Activated T-helper 2 cell treated with anti-CD3 and anti-CD28 coated beads, Interferon-gamma antibody, Interleukin-2, Interleukin-4, amounts not matched to agents 10 μg/mL and 5 μg/mL and 100 μg/mL, durations not matched to agents 14 hours and 24 hours and 36 hours (primary cell): Measurements from ENCODE around the gene XRCC2. TPM values are rescaled to one million over a fixed set of nuclear protein-coding genes. Genes with fewer than 3 reads are reported as not detected.

Experiments
- DNase-seq: peaks from one replicate; pipeline ENCODE4 v3.0.0; 2021; ENCODE audit warnings: low spot score
- H3K27ac Mint-ChIP-seq: one replicate; pipeline ENCODE4 v1.8.0; 2021; ENCODE audit warnings: mixed read lengths
- H3K27me3 Mint-ChIP-seq: one replicate; pipeline ENCODE4 v1.8.0; 2021; ENCODE audit warnings: low read depth, mixed read lengths
- H3K36me3 Mint-ChIP-seq: one replicate; pipeline ENCODE4 v1.8.0; 2021; ENCODE audit warnings: low read depth, mixed read lengths
- H3K4me1 Mint-ChIP-seq: one replicate; pipeline ENCODE4 v1.8.0; 2021; ENCODE audit warnings: low read depth, mixed read lengths
- H3K4me3 Mint-ChIP-seq: one replicate; pipeline ENCODE4 v1.8.0; 2021; ENCODE audit warnings: low read depth, mild to moderate bottlenecking, moderate library complexity, mixed read lengths
- H3K9me3 Mint-ChIP-seq: one replicate; pipeline ENCODE4 v1.8.0; 2021; ENCODE audit warnings: mixed read lengths
- intact Hi-C: fragments of 100-400 bp; cut with micrococcal nuclease; formaldehyde crosslinking; loops from one replicate; pipeline ENCODE4 v1.15.1; 2023
- total RNA-seq: library from RNA; stranded (reverse); gene quantifications from 2 replicates; pipeline ENCODE4 v1.2.3, GENCODE V29; 2022

XRCC2 gene
- total RNA-seq, 1 donor from 2014 or later, result 21.8 TPM

DNA sequence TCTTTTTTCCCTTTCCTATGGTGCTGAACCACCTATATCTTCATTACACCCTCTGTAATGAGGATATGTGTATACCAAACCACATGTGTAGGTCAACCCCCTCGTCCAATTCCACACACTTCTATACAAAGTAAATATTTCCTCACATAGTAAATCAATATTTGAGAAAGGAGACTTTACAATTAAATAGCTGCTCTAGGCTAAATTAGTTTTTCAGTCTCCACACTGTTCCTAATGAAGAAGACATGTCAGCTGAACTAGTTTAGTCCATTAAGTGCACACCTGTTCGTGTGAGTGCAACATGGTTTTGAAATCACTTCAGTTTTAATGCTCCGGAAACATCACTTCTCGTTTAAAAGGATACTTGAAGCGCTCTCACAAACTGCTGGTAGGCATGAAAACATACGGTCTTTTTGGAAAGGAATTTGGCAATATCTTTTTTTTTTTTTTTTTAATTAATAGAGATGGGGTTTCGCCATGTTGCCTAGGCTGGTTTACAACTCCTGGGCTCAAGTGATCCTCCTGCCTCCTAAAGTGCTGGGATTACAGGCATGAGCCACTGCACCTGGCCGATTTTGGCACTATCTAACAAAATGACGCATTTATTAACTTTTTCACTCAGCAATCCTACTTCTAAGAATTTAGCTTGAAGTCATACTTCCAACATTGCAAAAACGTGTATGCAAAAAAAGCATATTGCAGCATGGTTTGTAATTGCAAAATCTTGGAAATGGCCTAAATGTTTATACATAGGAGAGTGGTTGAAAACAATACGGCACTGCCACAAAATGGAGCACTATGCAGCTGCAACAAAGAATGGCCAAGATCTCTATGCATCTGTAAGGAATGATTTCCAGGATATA is 2.1 kb upstream of the XRCC2 start:
- no peak overlapping the region for H3K27ac Mint-ChIP-seq
- peaks cover 11% of the 10 kb centered on the region for H3K4me1 Mint-ChIP-seq
- intact Hi-C loops, result loop anchor here (2.0 to 10.0 kb wide), 4 partner anchors 81 to 1153 kb away; partner anchors contain the start of gene ACTR3B

DNA sequence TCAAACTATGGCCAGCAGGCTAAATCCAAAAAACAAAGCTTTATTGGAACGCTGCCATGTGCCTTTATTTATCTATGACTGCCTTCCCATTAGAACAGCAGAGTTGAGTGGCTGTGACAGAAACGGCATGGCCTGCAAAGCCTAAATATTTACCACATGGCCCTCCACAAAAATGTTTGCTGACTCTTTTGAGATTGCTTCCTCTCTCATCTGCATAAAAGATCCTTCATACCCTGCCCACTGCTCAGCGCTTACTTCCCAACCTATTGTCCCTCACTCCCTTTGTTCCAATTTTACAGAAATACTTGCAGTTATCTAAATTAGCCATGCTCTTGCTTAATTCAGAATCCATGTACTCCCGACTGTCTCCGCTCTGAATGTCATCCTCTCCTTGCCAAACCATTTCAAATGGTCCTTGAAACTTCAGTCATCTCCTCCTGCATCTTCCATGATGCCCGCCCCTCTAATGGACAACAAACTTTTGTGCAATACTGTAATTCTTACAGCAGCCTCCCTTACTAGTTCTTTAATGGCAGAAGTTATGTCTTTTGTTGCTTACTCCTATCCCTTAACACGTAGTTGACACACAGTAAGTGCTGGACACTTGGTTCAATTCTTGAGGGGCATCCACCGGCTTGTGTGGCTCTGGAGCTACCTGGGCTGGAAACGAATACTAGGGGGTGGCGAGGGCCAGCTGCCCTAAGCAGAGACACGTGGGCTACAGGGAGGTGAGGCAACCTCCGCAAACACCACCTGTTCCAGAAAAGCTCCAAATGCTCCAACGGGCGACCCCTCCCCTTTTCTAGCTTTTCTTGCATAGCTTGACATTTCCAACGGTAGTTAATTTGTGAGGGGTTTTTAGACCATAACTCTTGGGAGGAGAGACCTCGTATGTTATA is 832 bp downstream of the XRCC2 start:
- Mint-ChIP-seq H3K4me3 (peak overlapping the region; percentile 93), H3K27ac (peak overlapping the region; percentile 50), H3K27me3 (no peaks in the 10 kb centered on the region), H3K4me1 (peaks cover 17% of the 10 kb centered on the region), H3K9me3 (no peaks in the 10 kb centered on the region), H3K36me3 (peaks cover 21% of the 10 kb centered on the region)
- peak; percentile 22 for DNase-seq
- intact Hi-C loops, result loop anchor here (2.0 to 10.0 kb wide), 4 partner anchors 340 to 1150 kb away; partner anchors contain the start of gene GALNT11

More for the DNA sequence above, 2.1 kb upstream of the XRCC2 start:
- no peaks in the 10 kb centered on the region for H3K9me3 Mint-ChIP-seq
- H3K27me3 Mint-ChIP-seq, result no peaks in the 10 kb centered on the region
- H3K4me3 Mint-ChIP-seq, result peak overlapping the region; percentile 26
- peaks cover 7% of the 10 kb centered on the region for H3K36me3 Mint-ChIP-seq
- DNase-seq, result no peak

DNA sequence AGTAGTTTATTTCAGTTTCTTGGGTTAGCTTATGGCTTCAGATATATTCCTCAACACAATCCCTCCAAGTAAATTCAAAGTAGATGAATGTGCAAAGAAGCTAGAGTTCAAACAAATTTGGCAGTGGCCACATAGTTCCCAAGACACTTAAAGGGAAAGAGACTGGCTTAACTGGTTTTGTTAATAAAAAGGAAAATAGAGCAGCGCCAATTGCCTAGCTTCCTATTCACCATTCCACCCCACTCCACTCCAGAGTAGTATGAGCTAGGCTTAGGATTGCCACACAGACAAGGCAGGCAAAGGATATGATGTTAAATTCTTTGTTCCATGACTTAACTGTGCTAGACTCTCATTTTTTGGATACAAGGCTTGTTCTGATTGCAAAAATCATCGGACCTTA is 2.0 kb downstream of the XRCC2 start:
- H3K36me3 Mint-ChIP-seq, result peaks cover 31% of the 10 kb centered on the region
- H3K9me3 Mint-ChIP-seq, result no peaks in the 10 kb centered on the region
- H3K27ac Mint-ChIP-seq, result no peak overlapping the region
- H3K4me3 Mint-ChIP-seq, result no peak overlapping the region
- peaks cover 20% of the 10 kb centered on the region for H3K4me1 Mint-ChIP-seq
- intact Hi-C loops, result loop anchor here (2.0 to 10.0 kb wide), 3 partner anchors 339 to 1149 kb away; partner anchors contain the start of gene GALNT11
- no peak for DNase-seq
- H3K27me3 Mint-ChIP-seq, result no peaks in the 10 kb centered on the region

DNA sequence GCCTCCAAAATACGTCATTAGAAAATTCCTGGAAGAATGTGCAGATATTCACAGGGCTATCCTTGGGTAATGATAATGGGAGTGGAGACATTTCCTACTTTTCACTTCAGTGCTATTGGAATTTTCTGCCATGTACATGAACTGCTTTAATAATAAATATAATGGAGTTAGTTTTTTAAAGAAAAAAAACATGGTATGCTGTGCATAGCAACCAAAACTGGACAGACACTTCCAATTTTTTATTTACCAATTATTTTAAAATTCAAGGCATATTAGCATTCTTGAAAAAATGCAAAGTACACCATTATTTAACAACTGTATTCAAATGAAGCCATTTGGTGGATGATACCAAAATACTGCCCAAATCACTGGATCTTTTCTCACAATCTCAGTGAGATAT is 3.3 kb downstream of the XRCC2 start:
- H3K9me3 Mint-ChIP-seq, result no peaks in the 10 kb centered on the region
- H3K27ac Mint-ChIP-seq, result no peak overlapping the region
- peaks cover 26% of the 10 kb centered on the region for H3K4me1 Mint-ChIP-seq
- no peak overlapping the region for H3K4me3 Mint-ChIP-seq
- H3K27me3 Mint-ChIP-seq, result no peaks in the 10 kb centered on the region
- H3K36me3 Mint-ChIP-seq, result peaks cover 39% of the 10 kb centered on the region
- no peak for DNase-seq
- intact Hi-C loops, result loop anchor here (10.0 kb wide), 2 partner anchors 338 to 1148 kb away; no protein-coding TSS in a partner anchor

DNA sequence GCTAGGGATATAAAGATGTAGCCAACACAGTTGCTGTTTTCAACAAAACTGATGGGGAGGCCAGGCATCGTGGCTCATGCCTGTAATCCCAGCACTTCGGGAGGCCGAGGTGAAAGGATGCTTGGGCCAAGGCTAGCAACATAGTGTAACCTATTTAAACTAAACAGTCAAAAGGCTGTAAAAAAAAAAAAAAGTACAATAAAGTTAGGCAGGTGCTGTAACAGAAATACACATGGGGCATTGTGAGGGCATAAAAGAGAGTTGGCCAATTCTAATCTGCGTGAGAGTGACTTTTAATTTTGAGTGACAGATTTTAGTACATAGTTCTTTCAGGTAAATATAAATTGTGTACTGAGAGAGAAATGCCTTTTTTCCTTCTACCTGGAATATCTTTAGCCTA is 6.2 kb downstream of the XRCC2 start:
- Mint-ChIP-seq H3K9me3 (no peaks in the 10 kb centered on the region), H3K4me3 (no peak overlapping the region), H3K27ac (no peak overlapping the region), H3K36me3 (peaks cover 32% of the 10 kb centered on the region), H3K4me1 (peaks cover 20% of the 10 kb centered on the region), H3K27me3 (no peaks in the 10 kb centered on the region)
- no peak for DNase-seq
- intact Hi-C loops, result loop anchor here (10.0 kb wide), 2 partner anchors 335 to 1145 kb away; no protein-coding TSS in a partner anchor

DNA sequence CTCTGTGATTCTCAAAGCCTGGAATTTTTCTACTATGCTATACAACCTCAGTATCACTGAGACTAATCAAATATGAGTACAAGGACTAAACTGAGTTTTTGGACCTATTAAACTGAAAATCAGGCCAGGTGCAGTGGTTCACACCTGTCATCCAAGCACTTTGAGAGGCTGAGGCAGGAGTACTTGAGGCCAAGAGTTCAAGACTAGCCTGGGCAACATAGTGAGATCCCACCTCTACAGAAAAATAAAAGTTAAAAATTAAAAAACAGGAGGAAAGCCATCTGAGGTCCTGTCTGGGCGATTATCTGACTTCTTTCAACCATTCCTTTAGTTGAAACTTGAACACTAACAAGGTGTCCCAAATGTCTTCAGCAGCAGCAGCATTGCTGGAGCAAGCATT is 7.0 kb downstream of the XRCC2 start:
- Mint-ChIP-seq H3K4me3 (no peak overlapping the region), H3K4me1 (peaks cover 17% of the 10 kb centered on the region), H3K36me3 (peaks cover 32% of the 10 kb centered on the region), H3K27me3 (no peaks in the 10 kb centered on the region), H3K27ac (no peak overlapping the region), H3K9me3 (no peaks in the 10 kb centered on the region)
- DNase-seq, result no peak
- intact Hi-C loops, result no loop called here

DNA sequence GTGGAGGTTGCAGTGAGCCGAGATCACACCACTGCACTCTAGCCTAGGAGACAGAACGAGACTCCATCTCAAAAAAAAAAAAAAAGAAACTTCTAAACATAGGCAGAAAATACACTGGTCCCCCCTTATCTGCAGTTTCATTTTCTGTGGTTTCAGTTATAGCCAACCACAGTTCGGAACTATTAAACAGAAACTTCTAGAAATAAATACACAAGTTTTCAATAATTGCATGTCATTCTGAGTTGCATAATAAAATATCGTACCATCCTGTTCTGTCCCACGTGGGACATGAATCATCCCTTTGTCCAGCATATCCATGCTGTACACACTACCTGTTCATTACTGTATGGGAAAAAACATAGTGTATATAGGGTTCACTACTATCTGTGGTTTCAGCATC is 8.0 kb downstream of the XRCC2 start:
- Mint-ChIP-seq H3K4me3 (no peak overlapping the region), H3K27me3 (no peaks in the 10 kb centered on the region), H3K4me1 (peaks cover 15% of the 10 kb centered on the region), H3K9me3 (no peaks in the 10 kb centered on the region), H3K27ac (no peak overlapping the region), H3K36me3 (peaks cover 32% of the 10 kb centered on the region)
- DNase-seq, result no peak
- intact Hi-C loops, result no loop called here

DNA sequence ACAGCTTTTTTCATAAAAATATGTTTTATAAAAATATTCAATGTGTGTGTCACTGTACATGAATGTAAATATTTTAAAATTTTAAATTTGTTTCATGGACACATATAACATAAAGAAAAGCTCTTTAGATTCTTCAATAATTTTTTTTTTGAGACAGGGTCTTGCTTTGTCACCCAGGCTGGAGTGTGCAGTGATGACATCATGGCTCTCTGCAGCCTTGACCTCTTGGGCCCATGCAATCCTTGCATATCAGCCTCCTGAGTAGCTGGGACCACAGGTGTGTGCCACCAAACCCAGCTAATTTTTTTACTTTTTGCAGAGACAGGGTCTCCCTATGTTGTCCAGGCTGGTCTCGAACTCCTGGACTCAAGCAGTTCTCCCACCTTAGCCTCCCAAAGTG is 9.9 kb downstream of the XRCC2 start:
- intact Hi-C loops, result no loop called here
- Mint-ChIP-seq H3K4me3 (no peak overlapping the region), H3K36me3 (peaks cover 29% of the 10 kb centered on the region), H3K9me3 (no peaks in the 10 kb centered on the region), H3K27me3 (no peaks in the 10 kb centered on the region), H3K27ac (no peak overlapping the region), H3K4me1 (peaks cover 13% of the 10 kb centered on the region)
- DNase-seq, result no peak

DNA sequence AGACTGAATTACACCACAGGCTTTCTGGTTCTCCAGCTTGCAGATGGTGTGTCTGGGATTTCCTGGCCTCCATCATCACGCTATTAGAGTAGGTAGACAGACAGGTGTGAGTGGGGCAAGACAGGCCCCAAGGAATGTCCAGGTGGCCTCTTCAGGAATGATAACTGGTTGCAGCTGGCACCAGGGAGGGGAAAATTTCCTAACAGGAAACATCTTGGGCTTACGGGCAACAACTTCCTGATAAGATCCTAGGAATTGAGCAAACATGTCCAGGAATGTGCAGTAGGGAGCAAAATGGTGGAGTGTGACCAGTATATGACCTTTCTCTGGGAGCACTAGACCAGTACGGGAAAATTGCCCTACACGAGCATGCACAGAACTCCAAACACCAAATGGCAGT is 11.3 kb downstream of the XRCC2 start:
- no peak for DNase-seq
- Mint-ChIP-seq H3K4me1 (peaks cover 9% of the 10 kb centered on the region), H3K9me3 (no peaks in the 10 kb centered on the region), H3K27ac (no peak overlapping the region), H3K4me3 (no peak overlapping the region), H3K36me3 (peaks cover 26% of the 10 kb centered on the region), H3K27me3 (no peaks in the 10 kb centered on the region)
- intact Hi-C loops, result no loop called here

DNA sequence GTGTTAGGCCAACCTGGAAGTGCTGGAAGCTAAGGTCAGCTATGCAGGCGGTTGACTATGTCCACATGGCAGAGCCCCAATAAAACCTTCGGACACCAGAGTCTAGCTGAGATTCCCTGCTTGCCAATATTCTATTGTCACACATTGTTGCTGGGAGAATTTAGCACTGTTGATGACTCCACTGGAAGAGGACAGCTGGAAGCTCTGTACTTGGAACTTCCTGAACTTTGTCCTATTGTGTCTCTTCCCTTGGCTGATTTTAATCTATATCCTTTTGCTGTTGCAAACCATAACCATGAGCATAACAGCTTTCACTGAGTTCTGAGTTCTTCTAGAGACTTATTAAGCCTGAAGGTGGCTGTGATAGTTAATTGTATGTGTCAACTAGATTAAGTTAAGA is 12.0 kb downstream of the XRCC2 start:
- peaks cover 11% of the 10 kb centered on the region for H3K4me1 Mint-ChIP-seq
- H3K27me3 Mint-ChIP-seq, result no peaks in the 10 kb centered on the region
- peaks cover 29% of the 10 kb centered on the region for H3K36me3 Mint-ChIP-seq
- intact Hi-C loops, result no loop called here
- H3K9me3 Mint-ChIP-seq, result no peaks in the 10 kb centered on the region
- no peak overlapping the region for H3K4me3 Mint-ChIP-seq
- H3K27ac Mint-ChIP-seq, result no peak overlapping the region
- no peak for DNase-seq

DNA sequence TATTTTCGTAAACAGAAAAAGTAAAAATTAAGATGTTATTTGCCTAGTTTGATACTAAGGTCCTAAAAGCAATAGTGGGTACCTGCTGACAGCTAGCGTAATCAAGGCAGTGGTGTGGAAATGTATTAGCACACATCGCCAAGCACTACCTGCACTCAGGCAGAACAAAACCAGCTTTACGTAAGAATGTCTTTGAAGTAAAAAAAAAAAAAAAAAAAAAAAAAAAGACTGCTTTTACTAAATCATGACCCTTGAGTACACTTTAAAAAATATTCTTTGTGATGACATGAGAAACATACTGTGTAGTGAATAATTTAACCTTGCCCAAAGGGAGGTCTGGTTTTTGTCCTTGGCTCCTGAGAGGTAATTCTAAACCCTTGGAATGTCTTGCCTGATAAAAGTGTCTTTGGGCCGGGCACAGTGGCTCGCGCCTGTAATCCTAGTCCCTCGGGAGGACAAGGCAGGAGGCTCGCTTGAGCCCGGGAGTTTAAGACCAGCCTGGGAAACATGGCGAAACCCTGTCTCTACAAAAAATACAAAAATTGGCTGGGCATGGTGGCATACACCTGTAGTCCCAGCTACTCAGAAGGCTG is 12.7 kb downstream of the XRCC2 start:
- peaks cover 9% of the 10 kb centered on the region for H3K4me1 Mint-ChIP-seq
- no peaks in the 10 kb centered on the region for H3K27me3 Mint-ChIP-seq
- no peak for DNase-seq
- no peak overlapping the region for H3K4me3 Mint-ChIP-seq
- peaks cover 31% of the 10 kb centered on the region for H3K36me3 Mint-ChIP-seq
- intact Hi-C loops, result no loop called here
- H3K9me3 Mint-ChIP-seq, result no peaks in the 10 kb centered on the region
- H3K27ac Mint-ChIP-seq, result no peak overlapping the region

DNA sequence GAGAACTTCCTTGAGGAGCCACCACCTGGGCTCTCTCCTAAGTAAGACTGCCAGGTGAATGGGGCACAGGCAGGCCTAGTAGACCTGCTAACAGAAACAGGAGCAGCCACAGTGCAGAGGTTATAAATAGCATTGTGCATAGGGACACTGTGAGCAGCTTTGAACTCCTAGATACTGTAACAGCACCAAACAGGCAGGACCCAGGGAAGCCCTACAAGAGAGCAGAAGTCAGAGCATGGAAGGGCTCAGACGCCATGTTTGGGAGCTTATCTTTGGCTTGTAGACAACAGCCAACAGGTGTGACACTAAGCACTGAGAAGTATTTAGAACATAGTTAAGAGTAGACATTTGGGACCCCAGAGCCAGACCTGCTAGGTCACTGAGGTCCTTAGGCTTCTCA is 14.5 kb downstream of the XRCC2 start:
- Mint-ChIP-seq H3K4me1 (peaks cover 7% of the 10 kb centered on the region), H3K4me3 (no peak overlapping the region), H3K36me3 (peaks cover 34% of the 10 kb centered on the region), H3K9me3 (no peaks in the 10 kb centered on the region), H3K27me3 (no peaks in the 10 kb centered on the region), H3K27ac (no peak overlapping the region)
- intact Hi-C loops, result no loop called here
- no peak for DNase-seq
